GM19455 (cell line): ENCODE results near the gene TBCE.
"Not testable (repeated sequence)": the region's sequence is repeated elsewhere in the genome, so short reads cannot be mapped to it uniquely, and the experiment has no call there.

Experiments
- ATAC-seq: cut with Tn5 transposase; IDR thresholded peaks from one replicate; pipeline ENCODE4 v1.9.1; 2021; ENCODE audit not compliant: unreplicated experiment

Gene TBCE

DNA sequence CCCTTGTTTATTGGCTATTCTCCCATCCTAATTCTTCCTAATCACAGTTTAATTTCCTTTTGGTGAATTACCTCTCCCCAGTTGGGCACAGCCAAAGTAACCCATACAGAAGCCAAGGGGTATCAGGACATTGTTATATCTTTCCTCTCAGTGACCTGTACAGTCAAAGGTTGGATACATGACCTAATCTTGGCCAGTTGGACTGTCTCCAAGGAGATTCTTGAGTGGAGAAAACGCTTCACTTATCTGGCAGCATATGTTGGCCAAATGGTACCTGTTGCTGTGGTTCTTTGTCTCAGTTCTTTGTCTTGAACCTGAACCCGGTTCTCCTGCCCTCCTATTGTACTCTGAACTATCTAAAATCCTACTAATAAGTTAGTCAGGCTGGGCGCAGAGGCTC lies 15.3 kb upstream of the TBCE start:
- ATAC-seq = no peak

DNA sequence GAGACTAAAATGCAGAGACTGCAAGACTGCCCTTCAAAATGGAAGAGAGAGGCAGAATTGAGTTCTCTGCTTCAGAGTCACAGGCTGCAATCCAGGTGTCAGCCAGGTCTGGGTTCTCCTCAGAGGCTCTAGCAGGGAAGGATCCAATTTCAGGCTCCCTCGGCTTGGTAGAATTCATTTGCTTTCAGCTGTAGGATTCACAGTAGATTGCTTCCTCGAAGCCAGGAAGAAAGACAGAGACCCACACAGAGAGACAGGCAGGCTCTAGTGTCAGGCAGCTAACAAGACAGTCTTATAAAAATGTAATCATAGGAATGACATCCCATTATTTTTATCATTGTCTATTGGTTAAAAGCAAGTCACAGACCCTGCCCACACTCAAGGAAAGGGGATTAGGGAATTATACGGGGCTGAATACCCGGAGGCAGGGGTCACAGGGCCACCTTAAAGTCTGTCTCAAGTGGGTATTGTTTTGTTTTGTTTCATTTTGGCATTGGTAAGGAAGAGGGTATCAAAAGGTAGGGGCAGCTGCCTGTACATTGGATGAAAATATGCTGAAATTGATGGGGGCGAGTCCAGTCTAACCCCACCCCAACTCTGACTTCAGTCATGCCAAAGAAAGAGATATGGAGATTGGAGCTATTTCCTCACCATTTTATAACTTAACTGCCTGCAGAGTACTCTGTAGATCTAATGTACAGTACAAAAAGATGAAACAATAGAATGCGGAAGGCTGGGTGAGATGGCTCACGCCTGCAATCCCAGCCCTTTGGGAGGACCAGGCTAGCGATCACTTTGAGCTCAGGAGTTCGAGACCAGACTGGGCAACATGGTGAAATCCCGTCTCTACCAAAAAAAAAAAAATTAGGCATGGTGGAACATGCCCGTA lies 9.5 kb upstream of the TBCE start:
- ATAC-seq = no peak

- no peak for ATAC-seq
Measured at GRCh38 chr1:235358899-235359298, 8.3 kb upstream of the TBCE start.

GRCh38 chr1:235364189-235364588 lies 3.0 kb upstream of the TBCE start:
- not testable (repeated sequence) for ATAC-seq

- ATAC-seq = no peak
Measured at GRCh38 chr1:235366286-235366685, 941 bp upstream of the TBCE start.

- no peak for ATAC-seq
Measured at GRCh38 chr1:235368428-235368827, 1.2 kb downstream of the TBCE start.

- no peak for ATAC-seq
Measured at GRCh38 chr1:235369802-235370201, 2.6 kb downstream of the TBCE start.

- ATAC-seq = no peak
Measured at GRCh38 chr1:235375919-235376605, 8.8 kb downstream of the TBCE start.

DNA sequence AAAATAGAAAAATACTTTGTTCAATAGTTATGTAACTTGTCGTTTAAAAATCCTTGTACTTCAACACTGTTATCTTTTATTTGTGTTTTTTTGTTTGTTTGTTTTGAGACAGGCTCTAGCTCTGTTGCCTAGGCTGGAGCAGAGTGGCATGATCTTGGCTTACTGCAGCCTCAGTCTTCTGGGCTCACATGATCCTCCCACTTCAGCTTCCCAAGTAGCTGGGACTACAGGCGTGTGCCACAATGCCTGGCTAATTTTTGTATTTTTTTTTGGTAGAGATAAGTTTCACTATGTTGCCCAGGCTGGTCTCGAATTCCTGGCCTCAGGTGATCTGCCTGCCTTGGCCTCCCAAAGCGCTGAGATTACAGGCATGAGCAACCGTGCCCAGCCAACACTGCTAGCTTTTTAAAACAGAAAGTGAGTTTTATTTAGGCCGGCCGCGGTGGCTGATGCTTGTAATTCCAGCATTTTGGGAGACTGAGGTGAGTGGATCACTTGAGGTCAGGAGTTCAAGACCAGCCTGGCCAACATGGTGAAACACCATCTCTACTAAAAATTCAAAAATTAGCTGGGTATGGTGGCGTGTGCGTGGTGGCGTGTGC lies 11.0 kb downstream of the TBCE start:
- ATAC-seq = not testable (repeated sequence)

GRCh38 chr1:235381955-235382739 lies 14.9 kb downstream of the TBCE start:
- ATAC-seq = not testable (repeated sequence)

- ATAC-seq = not testable (repeated sequence)
Measured at GRCh38 chr1:235385633-235386032, 18.4 kb downstream of the TBCE start.

- no peak for ATAC-seq
Measured at GRCh38 chr1:235391874-235392273, 24.6 kb downstream of the TBCE start.

- no peak for ATAC-seq
Measured at GRCh38 chr1:235397733-235398132, 30.5 kb downstream of the TBCE start.

- ATAC-seq = no peak
Measured at GRCh38 chr1:235399661-235400060, 32.4 kb downstream of the TBCE start.

GRCh38 chr1:235401251-235401650 lies 34.0 kb downstream of the TBCE start:
- no peak for ATAC-seq

- ATAC-seq = no peak
Measured at GRCh38 chr1:235402457-235403200, 35.4 kb downstream of the TBCE start.

DNA sequence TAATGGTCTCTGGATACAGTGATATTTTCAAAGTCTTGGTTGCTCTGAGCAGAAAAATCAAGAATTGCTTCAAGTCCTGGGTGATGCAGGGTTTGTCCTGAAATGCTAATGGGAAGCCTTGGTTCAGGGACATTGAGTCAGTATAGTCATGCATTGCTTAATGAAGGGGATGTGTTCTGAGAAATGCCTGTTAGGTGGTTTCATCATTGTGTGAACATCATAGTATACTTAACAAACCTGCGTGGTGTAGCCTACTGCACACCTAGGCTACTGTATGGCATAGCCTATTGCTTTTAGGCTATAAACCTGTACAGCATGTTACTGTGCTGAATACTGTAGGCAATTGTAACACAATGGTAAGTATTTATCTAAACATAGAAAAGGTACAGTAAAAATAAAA lies 36.4 kb downstream of the TBCE start:
- no peak for ATAC-seq

DNA sequence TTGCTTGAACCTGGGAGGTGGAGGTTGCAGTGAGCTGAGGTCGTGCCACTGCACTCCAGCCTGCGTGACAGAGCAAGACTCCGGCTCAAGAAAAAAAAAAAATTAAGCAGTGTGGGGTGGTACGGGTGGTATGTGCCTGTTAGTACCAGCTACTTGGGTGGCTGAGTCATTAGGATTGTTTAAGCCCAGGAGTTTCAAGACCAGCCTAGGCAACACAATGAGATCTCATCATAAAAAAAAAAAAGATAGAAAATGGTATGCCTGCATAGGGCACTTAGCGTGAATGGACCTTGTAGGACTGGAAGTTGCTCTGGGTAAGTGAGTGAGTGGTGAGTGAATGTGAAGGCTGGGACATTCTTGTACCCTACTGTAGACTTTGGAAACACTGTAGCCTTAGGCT lies 37.0 kb downstream of the TBCE start:
- no peak for ATAC-seq

GRCh38 chr1:235407419-235407818 lies 40.2 kb downstream of the TBCE start:
- no peak for ATAC-seq

DNA sequence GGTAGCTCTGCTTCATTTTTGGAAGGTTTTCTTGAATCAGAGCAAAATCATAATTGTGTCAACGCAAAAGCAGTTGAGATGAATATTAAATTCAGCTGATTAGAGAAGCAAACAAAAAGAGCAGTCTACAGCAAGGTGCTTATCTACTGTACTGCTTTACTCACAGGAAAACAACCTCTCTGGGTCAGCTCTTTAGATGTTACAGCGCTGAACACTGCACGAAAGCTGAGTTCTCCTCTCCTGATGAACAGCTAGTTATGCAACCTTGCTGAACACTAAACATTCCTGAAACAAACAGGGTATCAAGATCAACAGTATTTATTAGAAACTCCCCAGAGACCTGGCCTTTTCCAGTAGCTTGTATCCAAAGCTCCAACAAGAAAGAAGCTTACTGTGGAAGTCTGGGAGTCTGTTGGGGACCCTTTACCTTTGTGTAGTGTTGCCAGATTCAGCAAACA lies 41.3 kb downstream of the TBCE start:
- ATAC-seq = no peak
